Cardiac muscle cell (in vitro differentiated cells and primary cell): ENCODE results near the gene PRKG1. TPM values are rescaled to one million over a fixed set of nuclear protein-coding genes. Genes with fewer than 3 reads are reported as not detected.

Experiments
- DNase-seq, 2 donors: peaks; one replicate each; pipeline versions ENCODE4 v3.0.0 to v3.0.0-alpha.2; 2010 to 2017; ENCODE audit warnings: low read depth in 1 of 2, low spot score in 1 of 2
- H3K27ac ChIP-seq: fragments of 200-600 bp; sonication (generic); 2 replicates; pipeline ENCODE4 v1.5.1; 2016
- H3K27me3 ChIP-seq: fragments of 200-600 bp; sonication (generic); 2 replicates; pipeline ENCODE4 v1.6.0; 2016; ENCODE audit warnings: control low read depth
- H3K36me3 ChIP-seq: fragments of 200-600 bp; sonication (generic); 2 replicates; pipeline ENCODE4 v1.5.1; 2016; ENCODE audit warnings: control low read depth
- H3K4me1 ChIP-seq: fragments of 200-600 bp; sonication (generic); 2 replicates; pipeline ENCODE4 v1.8.1; 2017; ENCODE audit warnings: low read depth, mild to moderate bottlenecking, mixed run types
- H3K4me3 ChIP-seq: fragments of 200-600 bp; sonication (generic); 2 replicates; pipeline ENCODE4 v1.5.1; 2016; ENCODE audit warnings: mild to moderate bottlenecking
- H3K9me3 ChIP-seq: fragments of 200-600 bp; sonication (generic); 2 replicates; pipeline ENCODE4 v1.5.1; 2017; ENCODE audit warnings: low read depth, mild to moderate bottlenecking, control low read depth
- polyA plus RNA-seq: library from polyadenylated mRNA; unstranded; fragments of >200 nt; fragmentation: Nextera tagmentation; extraction: Ambion mirVana; gene quantifications from 2 replicates; pipeline ENCODE4 v1.2.1, GENCODE V29; 2016
- total RNA-seq: library from RNA; depleted of rRNA; stranded (reverse); fragments of >200 nt; gene quantifications from 2 replicates; pipeline ENCODE4 v1.2.3, GENCODE V29; 2016
- TF ChIP-seq, protein P1 (sequence below): IDR thresholded peaks from 2 replicates; pipeline ENCODE4 v1.5.1; 2012; ENCODE audit warnings: low read depth, mild to moderate bottlenecking, low read length

PRKG1 gene
- total and polyA plus RNA-seq, 2 experiments from 2014 or later: 2.9 to 13.3 TPM

DNA sequence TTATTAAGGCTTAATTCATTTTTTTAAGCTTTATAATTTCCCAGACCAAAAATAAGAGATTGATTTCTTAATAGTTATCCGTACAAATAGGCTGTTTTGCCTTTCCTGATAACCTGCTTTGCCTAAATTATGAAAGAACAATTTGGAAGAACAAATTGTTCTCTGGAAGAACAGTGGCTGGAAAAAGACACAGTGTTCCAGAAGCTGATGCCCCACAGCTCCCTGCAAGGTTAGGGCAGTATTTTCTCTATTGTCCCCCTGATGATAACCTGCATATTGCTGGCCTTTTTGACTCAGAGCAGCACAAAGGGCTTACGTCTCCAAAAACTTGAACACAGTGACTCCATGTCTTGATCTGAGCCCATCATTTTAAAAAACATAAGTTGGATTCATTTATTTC is 473.7 kb downstream of the PRKG1 start:
- Histone ChIP-seq H3K36me3 (no peaks in the 10 kb centered on the region), H3K4me1 (no peaks in the 10 kb centered on the region), H3K27ac (no peak overlapping the region), H3K9me3 (no peaks in the 10 kb centered on the region), H3K27me3 (no peaks in the 10 kb centered on the region), H3K4me3 (no peak overlapping the region)
- DNase-seq: no peak
- TF ChIP-seq, protein P1, sequence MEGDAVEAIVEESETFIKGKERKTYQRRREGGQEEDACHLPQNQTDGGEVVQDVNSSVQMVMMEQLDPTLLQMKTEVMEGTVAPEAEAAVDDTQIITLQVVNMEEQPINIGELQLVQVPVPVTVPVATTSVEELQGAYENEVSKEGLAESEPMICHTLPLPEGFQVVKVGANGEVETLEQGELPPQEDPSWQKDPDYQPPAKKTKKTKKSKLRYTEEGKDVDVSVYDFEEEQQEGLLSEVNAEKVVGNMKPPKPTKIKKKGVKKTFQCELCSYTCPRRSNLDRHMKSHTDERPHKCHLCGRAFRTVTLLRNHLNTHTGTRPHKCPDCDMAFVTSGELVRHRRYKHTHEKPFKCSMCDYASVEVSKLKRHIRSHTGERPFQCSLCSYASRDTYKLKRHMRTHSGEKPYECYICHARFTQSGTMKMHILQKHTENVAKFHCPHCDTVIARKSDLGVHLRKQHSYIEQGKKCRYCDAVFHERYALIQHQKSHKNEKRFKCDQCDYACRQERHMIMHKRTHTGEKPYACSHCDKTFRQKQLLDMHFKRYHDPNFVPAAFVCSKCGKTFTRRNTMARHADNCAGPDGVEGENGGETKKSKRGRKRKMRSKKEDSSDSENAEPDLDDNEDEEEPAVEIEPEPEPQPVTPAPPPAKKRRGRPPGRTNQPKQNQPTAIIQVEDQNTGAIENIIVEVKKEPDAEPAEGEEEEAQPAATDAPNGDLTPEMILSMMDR: no peak

GRCh38 chr10:51552879-51553278 is 478.6 kb downstream of the PRKG1 start:
- Histone ChIP-seq H3K4me3 (no peak overlapping the region), H3K4me1 (no peaks in the 10 kb centered on the region), H3K36me3 (no peaks in the 10 kb centered on the region), H3K27ac (no peak overlapping the region), H3K27me3 (no peaks in the 10 kb centered on the region), H3K9me3 (no peaks in the 10 kb centered on the region)
- TF ChIP-seq, protein P1: no peak
- DNase-seq: no peak

DNA sequence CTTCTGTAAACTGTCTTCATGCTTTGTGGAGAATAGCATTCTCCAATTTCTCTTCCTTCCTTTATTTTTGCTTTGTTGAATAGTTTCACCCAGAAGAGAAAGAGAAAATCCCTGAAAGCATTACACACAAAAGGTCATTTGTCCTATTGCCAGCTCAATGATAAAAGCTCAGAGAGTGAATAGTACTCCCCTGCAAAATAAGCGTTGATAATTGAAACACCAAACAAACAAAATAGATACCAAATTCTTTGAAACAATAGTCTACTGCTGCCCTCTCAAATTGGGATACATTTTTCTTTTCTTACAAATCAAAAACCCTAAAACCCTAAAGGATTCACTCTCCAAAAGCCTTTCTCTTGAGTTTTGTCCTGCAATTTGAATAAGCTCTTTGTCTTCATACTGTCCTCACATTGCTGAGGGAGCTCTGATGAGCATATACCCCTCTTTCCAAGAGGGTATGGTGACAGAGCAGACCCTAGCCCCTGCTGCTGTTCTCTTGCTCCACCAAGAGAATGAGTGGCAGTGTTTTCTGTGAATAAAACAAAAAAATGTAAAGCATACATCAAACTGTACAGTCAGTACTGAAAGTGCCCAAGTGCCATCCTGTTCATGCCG is 490.7 kb downstream of the PRKG1 start:
- H3K4me3 ChIP-seq: no peak overlapping the region
- peak in 1 of 2 donors; percentile 4 for DNase-seq
- no peaks in the 10 kb centered on the region for H3K9me3 ChIP-seq
- H3K4me1 ChIP-seq: no peaks in the 10 kb centered on the region
- H3K27ac ChIP-seq: no peak overlapping the region
- TF ChIP-seq, protein P1: no peak
- H3K36me3 ChIP-seq: no peaks in the 10 kb centered on the region
- H3K27me3 ChIP-seq: no peaks in the 10 kb centered on the region

DNA sequence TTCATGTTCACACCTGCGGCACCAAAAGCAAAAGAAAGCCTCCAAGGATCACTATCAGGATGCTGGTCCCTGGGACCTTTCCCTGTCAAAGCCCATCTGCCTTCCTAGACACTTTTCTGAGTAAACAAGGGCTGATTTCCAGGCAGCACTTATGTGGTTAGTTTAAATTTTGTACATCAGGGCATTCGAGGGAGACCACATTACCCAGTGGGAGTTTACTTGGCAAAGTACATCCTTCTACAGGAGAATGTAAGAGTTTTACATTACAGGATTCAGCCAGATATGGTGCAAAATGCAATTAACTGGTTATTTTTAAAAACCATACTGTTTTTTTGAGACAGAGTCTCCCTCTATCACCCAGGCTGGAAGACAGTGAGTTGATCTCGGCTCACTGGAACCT is 493.0 kb downstream of the PRKG1 start:
- no peaks in the 10 kb centered on the region for H3K4me1 ChIP-seq
- no peak overlapping the region for H3K27ac ChIP-seq
- H3K4me3 ChIP-seq: no peak overlapping the region
- TF ChIP-seq, protein P1: no peak
- H3K9me3 ChIP-seq: no peaks in the 10 kb centered on the region
- no peaks in the 10 kb centered on the region for H3K36me3 ChIP-seq
- H3K27me3 ChIP-seq: no peaks in the 10 kb centered on the region
- DNase-seq: peak in 1 of 2 donors; percentile 47

DNA sequence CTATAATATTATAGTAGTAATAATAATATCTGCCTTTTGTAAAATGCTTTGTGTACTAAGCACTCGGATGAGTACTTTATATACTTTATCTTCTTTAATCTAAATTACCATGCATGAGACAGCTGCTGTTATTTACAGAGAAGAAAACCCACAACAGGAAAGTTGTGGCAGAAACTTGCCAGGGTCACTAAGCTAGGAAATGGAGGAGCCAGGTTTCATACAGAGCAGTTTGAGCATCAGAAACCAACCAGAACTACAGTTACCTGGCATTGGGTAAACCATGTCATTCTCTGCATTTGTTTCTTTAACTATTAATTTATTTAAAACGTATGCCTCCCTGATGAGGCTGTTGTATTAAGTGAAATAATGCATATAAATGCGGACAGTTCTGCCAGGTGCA is 495.2 kb downstream of the PRKG1 start:
- no peaks in the 10 kb centered on the region for H3K36me3 ChIP-seq
- TF ChIP-seq, protein P1: no peak
- H3K27me3 ChIP-seq: no peaks in the 10 kb centered on the region
- no peak overlapping the region for H3K27ac ChIP-seq
- no peak overlapping the region for H3K4me3 ChIP-seq
- no peak for DNase-seq
- H3K4me1 ChIP-seq: no peaks in the 10 kb centered on the region
- no peaks in the 10 kb centered on the region for H3K9me3 ChIP-seq
